GM12873 (cell line): Measurements from ENCODE around the gene FAM193A.

Experiments used
- TF ChIP-seq, protein P1 (sequence below): IDR thresholded peaks from 2 replicates; pipeline ENCODE4 v1.5.1; 2012; ENCODE audit warnings: low read depth, mild to moderate bottlenecking, moderate library complexity, low read length, control low read depth; ENCODE audit not compliant: insufficient read depth; ENCODE audit errors: missing control alignments

Gene FAM193A

DNA sequence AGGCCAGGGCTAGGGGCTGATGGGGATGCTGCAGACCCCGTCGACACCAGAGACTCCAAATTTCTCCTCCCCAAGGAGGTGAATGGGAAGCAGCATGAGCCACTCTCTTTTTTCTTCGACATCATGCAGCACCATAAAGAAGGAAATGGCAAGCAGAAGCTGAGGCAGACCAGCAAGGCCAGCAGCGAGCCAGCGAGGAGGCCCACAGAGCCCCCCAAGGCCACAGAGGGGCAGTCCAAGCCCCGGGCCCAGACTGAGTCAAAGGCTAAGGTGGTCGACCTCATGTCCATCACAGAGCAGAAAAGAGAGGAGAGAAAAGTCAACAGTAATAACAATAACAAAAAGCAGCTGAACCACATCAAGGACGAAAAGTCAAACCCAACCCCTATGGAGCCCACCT lies 163.6 kb downstream of the FAM193A start:
- TF ChIP-seq, protein P1, sequence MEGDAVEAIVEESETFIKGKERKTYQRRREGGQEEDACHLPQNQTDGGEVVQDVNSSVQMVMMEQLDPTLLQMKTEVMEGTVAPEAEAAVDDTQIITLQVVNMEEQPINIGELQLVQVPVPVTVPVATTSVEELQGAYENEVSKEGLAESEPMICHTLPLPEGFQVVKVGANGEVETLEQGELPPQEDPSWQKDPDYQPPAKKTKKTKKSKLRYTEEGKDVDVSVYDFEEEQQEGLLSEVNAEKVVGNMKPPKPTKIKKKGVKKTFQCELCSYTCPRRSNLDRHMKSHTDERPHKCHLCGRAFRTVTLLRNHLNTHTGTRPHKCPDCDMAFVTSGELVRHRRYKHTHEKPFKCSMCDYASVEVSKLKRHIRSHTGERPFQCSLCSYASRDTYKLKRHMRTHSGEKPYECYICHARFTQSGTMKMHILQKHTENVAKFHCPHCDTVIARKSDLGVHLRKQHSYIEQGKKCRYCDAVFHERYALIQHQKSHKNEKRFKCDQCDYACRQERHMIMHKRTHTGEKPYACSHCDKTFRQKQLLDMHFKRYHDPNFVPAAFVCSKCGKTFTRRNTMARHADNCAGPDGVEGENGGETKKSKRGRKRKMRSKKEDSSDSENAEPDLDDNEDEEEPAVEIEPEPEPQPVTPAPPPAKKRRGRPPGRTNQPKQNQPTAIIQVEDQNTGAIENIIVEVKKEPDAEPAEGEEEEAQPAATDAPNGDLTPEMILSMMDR: no peak

- TF ChIP-seq, protein P1: no peak
Measured at GRCh38 chr4:2702361-2702760, 165.9 kb downstream of the FAM193A start.

DNA sequence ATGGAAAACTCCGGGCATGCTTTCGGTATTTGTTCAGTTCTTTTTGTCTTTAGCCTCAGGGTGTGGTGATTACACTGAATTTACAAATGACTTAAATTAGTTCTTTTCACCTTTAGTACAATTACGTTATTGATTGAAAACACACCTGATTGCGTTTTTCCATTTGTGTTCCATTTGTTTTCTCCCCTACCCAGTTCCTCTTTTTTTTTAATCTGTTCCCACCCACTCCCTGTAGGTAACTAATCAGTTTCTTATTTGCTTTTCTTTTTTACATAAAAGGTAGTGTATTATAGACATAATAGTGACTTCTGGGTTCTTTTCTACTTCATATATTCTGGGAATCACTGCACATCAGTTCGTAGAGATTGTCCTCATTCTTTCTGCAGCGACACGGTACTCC lies 166.3 kb downstream of the FAM193A start:
- TF ChIP-seq, protein P1: no peak

GRCh38 chr4:2712261-2712842 lies 175.9 kb downstream of the FAM193A start:
- TF ChIP-seq, protein P1: peak; percentile 53

DNA sequence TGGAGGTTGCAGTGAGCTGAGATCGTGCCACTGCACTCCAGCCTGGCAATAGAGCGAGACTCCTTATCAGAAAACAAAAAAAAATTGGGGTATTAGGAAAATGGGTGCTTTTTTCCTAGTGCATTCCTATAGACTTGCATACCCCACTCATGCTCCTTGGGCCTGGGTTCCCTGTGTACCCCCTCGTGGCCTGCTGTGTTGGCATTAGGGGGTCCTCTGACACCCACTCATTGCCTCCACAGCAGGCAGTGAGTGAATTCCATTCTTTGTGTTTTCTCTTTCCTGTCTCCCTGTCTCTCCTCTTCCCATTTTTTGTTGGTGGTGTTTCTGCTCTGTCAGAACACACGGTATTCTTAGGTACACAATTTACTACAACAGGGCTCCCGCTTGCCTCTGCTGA lies 176.9 kb downstream of the FAM193A start:
- TF ChIP-seq, protein P1: no peak

DNA sequence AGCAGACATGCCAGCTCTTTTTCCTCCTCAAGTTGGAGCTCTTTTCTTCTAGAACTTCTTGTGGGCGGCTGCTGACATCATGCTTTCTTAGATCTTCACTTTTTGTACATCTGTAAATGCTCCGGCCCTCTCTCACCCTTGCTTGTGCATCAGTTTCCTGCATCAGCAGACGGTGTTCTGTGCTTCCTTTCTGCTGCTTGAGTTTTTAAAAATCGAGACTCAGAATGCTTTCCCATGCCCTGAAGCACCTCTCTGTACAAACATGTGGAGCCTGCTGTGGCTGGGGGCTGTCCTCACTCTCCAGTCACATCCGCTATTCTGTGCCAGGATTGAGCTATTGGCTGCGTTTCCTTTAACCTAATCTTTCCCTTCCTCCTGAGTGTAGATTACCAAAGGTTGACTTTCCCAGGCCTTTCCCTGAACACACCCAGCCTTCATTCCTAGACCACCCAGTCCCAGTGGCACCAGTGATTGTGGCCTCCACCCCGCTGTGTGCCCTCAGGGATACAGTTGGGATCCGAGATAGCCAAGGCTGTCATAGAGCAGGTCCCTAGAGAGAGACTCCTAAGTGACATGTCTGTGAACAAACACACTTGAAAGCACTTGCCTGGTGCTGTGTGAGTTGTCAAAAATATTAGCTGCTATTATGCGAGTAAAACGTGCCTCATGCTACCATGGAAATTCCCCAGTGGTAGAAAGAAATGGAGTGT lies 177.8 kb downstream of the FAM193A start:
- TF ChIP-seq, protein P1: no peak

DNA sequence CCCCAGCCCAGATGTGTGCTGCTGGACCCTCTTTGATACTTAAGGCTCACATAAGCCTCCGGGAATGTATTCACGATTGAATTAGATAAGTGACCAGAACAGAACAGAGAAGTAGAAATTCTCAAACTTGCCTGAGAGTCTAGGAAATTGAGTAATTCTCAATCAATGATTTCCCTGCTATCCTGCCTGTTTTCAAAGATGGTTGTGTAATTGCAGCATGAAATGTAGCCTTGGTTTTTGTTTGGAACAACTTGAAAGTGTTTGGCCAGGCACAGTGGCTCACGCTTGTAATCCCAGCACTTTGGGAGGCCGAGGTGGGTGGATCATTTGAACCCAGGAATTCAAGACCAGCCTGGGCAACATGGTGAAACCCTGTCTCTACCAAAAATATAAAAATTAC lies 178.5 kb downstream of the FAM193A start:
- TF ChIP-seq, protein P1: no peak
